C4-2B (cell line): ENCODE results near the gene TMEM221.

Experiments used
- H3K27ac ChIP-seq: fragments of 450-650 bp; 2 replicates; pipeline ENCODE4 v1.5.1; 2017
- ZFX ChIP-seq: fragments of 450-650 bp; IDR thresholded peaks from 2 replicates; pipeline ENCODE4 v1.6.1; 2017
- TF ChIP-seq, protein P1 (sequence below): fragments of 450-650 bp; conservative IDR thresholded peaks from 2 replicates; pipeline ENCODE4 v1.5.1; 2017; ENCODE audit warnings: mild to moderate bottlenecking

TMEM221 gene

DNA sequence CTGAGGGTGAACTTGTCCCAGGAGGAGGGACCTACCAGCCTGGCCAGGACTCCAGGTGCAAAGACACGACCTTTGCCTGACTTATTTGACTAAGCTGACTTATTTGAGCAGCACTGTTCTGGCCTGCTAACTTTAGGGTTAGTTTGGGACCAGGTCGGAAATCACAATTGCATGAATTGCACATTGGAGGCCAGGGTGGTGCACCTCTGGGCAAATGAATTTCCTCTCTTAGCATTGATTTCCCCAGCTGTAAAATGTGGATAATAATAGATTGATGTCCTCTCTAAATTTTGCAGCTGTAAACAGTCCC lies 41.6 kb downstream of the TMEM221 start:
- no peak overlapping the region for H3K27ac ChIP-seq
- TF ChIP-seq ZFX, result no peak

DNA sequence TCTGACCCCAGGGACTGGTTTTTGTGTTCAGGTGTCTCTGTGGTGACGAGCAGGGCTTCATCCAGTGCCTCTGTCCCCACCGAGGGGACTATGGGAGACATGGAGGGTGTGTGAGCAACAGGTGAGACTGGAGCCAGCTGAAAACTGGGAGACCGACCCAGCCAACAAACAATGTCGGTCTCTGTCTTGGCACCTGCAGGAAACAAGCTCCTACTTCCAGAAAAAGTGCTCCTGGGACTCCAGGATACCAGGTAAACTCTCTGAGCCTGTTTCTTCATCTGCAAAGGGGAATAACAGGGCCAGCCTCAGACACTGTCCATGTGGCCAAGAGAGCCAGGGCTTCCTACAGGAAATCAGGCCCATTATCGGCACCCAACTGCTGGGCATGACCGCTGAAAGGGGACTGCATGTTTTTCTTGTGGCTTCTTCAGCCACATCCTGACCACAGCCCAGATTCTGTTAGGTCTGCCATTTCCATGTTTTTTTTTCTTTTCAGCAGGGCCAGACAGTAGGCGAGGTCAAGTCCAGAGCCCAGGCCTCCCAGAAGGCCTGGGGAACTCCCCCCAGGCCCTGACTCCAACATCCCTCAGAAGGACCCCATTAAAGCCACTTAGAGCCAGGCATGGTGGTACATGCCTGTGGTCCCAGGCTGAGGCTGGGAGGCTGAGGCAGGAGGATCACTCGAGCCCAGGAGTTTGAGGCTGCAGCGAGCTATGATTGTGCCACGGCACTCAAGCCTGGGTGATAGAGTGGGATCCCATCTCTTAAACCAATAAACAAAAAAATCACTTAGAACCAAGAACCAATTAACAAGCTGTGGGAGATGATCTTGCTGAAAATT lies 42.2 kb downstream of the TMEM221 start:
- TF ChIP-seq, protein P1, sequence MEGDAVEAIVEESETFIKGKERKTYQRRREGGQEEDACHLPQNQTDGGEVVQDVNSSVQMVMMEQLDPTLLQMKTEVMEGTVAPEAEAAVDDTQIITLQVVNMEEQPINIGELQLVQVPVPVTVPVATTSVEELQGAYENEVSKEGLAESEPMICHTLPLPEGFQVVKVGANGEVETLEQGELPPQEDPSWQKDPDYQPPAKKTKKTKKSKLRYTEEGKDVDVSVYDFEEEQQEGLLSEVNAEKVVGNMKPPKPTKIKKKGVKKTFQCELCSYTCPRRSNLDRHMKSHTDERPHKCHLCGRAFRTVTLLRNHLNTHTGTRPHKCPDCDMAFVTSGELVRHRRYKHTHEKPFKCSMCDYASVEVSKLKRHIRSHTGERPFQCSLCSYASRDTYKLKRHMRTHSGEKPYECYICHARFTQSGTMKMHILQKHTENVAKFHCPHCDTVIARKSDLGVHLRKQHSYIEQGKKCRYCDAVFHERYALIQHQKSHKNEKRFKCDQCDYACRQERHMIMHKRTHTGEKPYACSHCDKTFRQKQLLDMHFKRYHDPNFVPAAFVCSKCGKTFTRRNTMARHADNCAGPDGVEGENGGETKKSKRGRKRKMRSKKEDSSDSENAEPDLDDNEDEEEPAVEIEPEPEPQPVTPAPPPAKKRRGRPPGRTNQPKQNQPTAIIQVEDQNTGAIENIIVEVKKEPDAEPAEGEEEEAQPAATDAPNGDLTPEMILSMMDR, result no peak
- TF ChIP-seq ZFX, result no peak
- H3K27ac ChIP-seq, result no peak overlapping the region

DNA sequence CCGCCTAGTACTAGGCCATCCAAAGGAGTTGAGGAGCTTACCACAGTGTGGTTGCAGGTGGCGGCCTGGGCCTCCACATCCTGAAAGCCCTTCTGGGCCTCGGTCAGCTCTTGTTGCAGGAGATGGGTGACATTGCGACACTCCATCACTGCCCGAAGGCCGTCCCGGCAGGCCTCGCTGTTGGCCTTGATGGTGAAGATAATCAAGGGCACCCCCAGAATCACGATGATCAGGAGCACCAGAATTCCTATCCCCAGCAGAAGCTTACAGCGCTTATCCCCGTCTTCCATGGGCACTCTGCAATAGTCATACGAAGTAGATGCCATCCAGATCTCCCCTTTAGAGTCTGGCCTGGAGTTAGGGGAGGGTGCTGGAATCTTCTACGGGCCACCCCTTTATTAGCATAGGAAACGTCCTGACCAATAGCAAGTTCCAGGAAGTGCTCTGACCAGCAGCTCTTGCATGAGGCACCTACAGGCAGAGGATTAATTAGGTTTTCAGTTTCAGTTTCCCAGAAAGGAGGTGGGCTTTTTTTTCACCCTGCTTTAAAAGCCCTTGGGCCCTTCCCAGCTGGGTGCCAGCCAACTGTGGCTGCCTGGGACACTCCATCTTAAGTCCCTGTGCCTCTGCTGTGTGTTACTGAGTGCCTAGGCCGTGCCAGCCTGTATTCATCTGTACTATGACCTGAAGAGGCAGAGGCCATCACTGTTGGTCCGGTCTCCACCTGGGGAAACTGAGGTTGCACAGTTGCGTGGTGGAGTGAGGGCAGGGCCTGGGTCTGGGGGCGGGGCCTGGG lies 43.0 kb downstream of the TMEM221 start, which contains the start of gene BST2:
Gene BST2, minus strand, starts transcription at position 381 of the 796 bp plus-strand sequence. Its CDS starts 55 bp downstream, at position 326.
- no peak within 1 kb of the TSS for H3K27ac ChIP-seq
- TF ChIP-seq, protein P1, result no peak
- no peak for TF ChIP-seq ZFX

DNA sequence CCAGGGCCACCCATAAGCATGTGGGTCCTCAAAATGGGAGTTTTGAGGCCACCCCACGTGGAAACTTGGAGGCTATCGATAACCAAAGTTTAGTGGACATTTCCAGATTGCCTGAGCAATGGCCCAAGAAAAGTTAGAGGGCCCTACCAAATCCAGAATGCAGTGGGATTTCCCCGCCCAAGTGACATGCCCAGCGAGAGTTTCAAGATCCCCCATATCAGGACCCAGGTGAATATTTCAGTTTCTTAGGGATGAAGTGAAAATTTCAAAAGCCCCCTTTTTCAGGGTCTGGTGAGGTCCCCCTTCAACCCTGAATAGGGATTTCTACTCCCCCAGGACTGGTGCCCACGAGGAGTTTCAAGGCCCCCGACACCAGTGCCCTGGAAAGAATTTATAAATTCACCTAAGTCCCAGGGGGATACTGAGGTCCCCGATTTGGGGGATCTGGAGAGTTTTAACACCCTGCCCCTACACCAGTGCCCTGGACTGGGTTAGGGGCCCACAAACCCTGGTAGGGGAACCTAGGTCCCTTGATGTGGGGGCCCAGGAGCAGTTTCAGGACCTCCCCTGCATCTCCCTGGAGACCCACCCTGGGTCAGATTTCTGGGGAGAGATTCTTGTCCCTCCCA lies 43.7 kb downstream of the TMEM221 start:
- no peak for TF ChIP-seq ZFX
- TF ChIP-seq, protein P1, result no peak
- H3K27ac ChIP-seq, result no peak overlapping the region

DNA sequence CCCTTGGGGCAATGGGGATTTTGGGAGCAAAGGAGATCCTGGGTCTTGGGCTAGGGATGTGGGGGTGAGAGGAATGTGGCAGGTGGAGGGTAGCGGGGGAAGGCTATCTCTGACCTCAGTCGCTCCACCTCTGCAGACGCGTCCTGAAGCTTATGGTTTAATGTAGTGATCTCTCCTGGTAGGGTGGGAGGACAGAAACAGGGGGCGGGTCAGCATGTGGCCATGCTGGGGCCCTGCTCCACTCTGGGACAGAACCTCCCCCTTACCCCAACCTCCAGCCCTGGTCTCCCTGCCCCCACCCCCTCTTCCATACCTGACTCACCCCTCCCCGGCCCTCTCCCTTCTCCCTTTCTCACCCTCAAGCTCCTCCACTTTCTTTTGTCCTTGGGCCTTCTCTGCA lies 44.5 kb downstream of the TMEM221 start:
- no peak overlapping the region for H3K27ac ChIP-seq
- TF ChIP-seq, protein P1, result no peak
- no peak for TF ChIP-seq ZFX

DNA sequence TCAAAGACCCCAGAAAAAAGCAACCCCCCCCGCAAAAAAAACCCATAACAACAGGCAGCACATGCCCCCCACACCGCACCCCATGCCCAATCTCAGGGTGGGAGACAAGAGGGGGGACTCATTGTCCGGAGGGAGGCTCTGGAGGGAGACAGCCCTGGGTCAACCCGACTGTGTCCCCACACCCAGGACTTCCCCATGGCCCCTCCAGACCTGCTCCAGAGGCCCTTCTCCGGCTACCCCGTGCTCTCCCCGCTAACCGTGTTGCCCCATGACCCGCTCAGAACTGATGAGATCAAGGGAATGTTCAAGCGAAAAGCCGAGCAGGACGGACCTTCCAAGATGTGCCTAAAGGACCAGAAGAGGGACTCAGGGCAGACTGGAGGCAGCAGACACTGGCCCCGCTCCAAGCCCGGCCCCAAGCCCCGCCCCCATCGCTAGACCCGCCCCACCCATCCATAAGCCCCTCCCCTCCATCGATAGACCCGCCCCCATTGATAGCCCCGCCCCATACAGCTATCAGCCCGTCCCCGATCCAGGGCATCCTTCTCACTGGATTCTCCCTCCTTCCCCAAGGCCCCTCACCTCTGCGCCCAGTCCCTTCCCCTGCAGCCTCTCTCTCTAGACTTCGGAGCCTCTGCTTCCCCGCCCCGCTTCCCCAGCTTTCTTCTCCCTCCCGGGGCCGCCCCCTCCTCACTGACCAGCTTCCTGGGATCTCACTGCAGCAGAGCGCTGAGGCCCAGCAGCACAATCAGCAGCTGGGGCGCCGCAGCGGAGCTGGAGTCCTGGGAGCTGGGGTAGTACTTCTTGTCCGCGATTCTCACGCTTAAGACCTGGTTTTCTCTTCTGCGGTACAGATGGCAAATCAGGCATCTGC lies 45.2 kb downstream of the TMEM221 start:
- H3K27ac ChIP-seq, result no peak overlapping the region
- no peak for TF ChIP-seq ZFX
- TF ChIP-seq, protein P1, result no peak

DNA sequence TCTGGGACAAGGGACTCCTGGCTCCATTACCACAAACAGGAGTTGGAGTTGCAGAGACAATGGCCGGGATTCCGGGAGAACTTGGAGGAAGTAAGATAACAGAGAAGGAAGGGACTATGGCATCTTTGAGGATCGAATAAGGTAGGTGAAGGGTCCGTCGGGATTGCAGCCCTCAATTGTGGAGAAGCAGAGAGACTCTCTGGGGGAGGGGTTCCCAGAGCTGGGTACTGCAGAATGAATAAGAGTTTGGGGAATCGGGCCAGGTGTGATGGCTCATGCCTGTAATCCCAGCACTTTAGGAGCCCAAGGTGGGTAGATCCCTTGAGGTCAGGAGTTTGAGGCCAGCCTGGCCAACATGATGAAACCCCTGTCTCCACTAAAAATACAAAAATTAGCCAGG lies 46.8 kb downstream of the TMEM221 start:
- H3K27ac ChIP-seq, result no peak overlapping the region
- TF ChIP-seq ZFX, result no peak
- TF ChIP-seq, protein P1, result no peak
